Mammary epithelial cell (primary cell): ENCODE results near the gene TNFSF12.

ENCODE experiments used
- EZH2 ChIP-seq: IDR thresholded peaks from 2 replicates; pipeline ENCODE4 v1.6.1; 2012; ENCODE audit warnings: low read length, inconsistent platforms, borderline replicate concordance
- TF ChIP-seq, protein P1 (sequence below), 2 donors: IDR thresholded peaks in 1 of 2; conservative IDR thresholded peaks in 1 of 2; 2 replicates each; pipeline ENCODE4 v1.5.1; 2011 to 2012; ENCODE audit warnings: inconsistent platforms in 2 of 2, low read length in 2 of 2, mild to moderate bottlenecking in 2 of 2, control low read depth in 1 of 2, low read depth in 1 of 2; ENCODE audit not compliant: insufficient read depth in 1 of 2; ENCODE audit errors: extremely low read depth in 1 of 2

DNA sequence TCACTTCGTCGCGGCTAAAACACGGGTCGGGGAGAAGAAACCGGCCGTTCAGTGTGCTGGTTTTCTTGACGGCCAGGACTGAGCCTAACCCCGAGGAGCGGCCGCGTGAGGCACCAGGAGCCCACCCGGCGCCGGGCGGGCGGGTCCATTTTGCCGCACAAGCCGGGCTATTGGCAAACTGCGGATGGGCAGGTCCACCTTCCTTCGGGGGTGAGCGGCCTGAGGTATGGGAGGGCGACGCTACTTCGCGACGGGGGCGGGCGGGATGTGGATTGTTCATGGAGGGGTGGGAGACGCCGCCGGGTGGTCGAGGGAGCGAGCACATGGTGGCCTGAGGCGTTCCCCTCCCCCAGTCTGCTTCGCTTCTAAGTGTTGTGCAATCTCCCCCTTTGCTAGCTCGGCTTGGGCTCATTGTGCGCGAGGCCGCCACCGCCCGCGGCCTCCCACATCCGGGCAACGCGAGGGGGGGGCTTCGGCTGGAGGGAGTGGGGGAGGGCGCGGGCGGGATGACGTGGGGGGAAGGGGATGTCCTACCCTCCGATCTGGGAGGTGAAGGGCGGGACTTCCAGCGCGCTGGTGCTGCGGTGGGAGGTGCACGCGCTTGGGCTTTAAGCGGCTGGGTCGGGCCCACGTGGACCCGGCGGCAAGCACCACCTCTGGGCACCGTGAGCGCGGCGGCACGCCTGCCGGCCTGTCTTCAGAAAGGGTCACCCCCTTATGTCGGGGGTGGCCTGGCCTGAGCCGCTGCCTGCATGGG is 24.6 kb downstream of the TNFSF12 start:
- no peak for TF ChIP-seq EZH2
- TF ChIP-seq, protein P1, sequence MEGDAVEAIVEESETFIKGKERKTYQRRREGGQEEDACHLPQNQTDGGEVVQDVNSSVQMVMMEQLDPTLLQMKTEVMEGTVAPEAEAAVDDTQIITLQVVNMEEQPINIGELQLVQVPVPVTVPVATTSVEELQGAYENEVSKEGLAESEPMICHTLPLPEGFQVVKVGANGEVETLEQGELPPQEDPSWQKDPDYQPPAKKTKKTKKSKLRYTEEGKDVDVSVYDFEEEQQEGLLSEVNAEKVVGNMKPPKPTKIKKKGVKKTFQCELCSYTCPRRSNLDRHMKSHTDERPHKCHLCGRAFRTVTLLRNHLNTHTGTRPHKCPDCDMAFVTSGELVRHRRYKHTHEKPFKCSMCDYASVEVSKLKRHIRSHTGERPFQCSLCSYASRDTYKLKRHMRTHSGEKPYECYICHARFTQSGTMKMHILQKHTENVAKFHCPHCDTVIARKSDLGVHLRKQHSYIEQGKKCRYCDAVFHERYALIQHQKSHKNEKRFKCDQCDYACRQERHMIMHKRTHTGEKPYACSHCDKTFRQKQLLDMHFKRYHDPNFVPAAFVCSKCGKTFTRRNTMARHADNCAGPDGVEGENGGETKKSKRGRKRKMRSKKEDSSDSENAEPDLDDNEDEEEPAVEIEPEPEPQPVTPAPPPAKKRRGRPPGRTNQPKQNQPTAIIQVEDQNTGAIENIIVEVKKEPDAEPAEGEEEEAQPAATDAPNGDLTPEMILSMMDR (conservative IDR thresholded peaks at IDR 0.05 in 1 of 2, IDR thresholded peaks at IDR 0.05 in 1 of 2; ENCODE audit: extremely low read depth in 1 of 2, insufficient read depth in 1 of 2, low read depth in 1 of 2, low read length in 2 of 2), result no peak
